Activated CD8-positive, alpha-beta memory T cell treated with anti-CD3 and anti-CD28 coated beads, Interleukin-2, amount 50 U/mL, for 24 hours (primary cell): ENCODE data around the gene FMO2.

Experiments
- DNase-seq: peaks from one replicate; pipeline ENCODE4 v3.0.0-alpha.2; 2020; ENCODE audit errors: extremely low read depth

Gene FMO2

GRCh38 chr1:171185091-171185490 lies at the start of gene FMO2:
Gene FMO2 (plus strand): TSS chr1:171185300. CDS start chr1:171185714, 414 bp downstream.
- DNase-seq = no peak

DNA sequence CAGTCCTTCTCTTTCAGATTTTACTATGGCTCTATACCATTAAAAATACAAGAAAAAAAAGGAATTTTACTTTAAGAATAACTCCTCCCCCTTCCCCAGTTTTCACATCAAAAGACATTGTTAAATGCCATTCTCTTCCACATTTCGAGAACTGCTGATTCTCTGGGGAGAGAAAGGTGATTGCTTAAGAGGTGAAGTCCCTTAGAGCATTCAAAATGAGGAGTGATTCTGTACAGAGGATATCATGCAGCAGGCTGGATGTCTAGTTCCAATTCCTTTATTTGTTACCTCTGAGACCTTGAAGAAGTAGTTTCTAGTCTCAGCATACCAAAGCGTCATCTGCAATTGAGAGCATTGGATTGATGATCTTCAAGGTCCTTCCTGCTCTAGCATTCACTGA lies 47.5 kb upstream of the FMO2 start:
- DNase-seq = no peak

GRCh38 chr1:171138980-171139379 lies 46.1 kb upstream of the FMO2 start:
- DNase-seq = no peak

DNA sequence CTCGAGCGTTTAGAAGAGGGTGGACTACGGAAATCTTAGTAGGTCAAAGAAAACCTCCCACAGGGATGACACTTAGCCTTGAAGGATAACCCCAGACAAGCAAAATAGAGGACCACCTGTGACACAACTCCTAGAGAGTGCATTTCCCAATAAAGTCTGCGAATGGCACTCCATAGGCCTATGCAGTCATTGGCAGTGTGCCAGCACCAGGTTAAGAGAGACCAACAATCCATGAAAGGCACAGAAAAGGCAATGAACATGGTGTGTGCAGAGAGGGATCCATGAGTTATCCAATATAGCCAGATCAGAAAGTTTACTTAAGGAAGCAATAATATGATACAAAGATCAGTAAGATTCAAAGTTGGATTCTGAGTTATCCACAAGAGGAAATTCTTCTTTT lies 45.2 kb upstream of the FMO2 start:
- DNase-seq = no peak

GRCh38 chr1:171140401-171140800 lies 44.7 kb upstream of the FMO2 start:
- DNase-seq = no peak

- DNase-seq = no peak
Measured at GRCh38 chr1:171140956-171141687, 44.0 kb upstream of the FMO2 start.

- no peak for DNase-seq
Measured at GRCh38 chr1:171141688-171142415, 43.2 kb upstream of the FMO2 start.

GRCh38 chr1:171142416-171143385 lies 42.4 kb upstream of the FMO2 start:
- DNase-seq = no peak

- no peak for DNase-seq
Measured at GRCh38 chr1:171150156-171150555, 34.9 kb upstream of the FMO2 start.

DNA sequence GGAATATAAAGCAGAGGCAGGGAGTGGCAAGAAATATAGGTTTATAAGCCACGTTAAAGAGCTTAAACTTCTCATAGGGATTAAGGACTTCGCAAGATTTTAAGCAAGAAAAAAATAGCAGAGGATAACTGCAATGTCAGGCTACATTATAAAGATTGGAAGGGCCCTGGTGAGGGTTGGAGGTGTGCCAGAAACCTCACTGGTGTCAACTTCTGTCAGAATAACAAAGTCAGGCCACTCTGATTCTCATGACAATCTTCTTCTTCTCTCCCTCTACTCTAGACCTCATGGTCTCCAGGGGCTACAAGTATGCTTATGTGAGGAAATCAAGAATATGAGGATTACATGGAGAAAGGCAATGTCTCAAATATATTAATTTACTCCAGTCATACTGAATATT lies 32.6 kb upstream of the FMO2 start:
- DNase-seq = no peak

DNA sequence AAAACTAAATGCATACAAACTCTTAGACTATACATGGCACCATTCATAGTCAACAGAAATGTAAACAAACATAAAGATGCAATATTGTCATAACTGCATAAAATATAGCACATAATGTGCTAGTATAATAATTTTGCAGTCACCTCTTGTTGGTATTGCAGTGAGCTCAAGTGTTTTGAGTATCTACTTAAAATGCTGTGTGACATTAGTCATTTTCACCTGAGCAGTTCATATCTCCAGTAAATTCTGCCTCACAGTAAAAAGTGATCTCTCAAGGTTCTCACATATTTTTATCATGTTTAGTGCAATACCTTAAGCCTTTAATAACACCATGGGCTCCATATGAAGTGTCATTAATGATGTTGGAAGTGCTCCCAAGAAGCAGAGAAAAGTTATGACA lies 29.6 kb upstream of the FMO2 start:
- no peak for DNase-seq

GRCh38 chr1:171158096-171158495 lies 27.0 kb upstream of the FMO2 start:
- DNase-seq = no peak

DNA sequence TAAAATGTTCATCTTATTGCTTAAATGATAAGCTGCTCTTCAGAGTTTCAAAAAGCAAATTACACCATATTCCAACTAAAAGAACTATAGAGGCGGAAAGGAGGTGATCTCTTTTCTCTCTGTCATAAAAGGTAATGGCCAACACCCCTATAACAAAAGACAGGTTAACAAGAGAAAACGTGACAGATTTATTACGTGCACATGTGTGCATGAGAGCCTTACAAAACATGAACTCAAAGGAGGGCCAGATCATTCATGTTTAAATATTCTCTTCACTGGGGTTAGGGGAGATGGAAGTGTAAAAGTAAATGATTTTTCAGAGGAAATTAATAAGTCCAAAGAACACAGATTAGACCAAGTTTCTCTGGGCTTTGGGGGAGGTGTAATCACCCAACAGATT lies 26.5 kb upstream of the FMO2 start:
- no peak for DNase-seq

DNA sequence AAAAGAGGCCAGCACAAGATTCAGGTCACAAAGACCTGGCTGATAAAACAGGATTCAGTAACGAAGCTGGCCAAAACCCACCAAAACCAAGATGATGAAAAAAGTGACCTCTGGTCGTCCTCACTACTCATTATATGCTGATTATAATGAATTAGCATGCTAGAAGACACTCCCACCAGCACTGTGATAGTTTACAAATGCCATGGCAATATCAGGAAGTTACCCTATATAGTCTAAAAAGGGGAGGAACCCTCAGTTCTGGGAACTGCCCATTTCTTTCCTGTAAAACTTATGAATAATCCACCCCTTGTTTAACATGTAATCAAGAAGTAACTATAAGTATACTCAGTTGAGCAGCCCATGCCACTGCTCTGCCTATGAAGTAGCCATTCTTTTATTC lies 26.0 kb upstream of the FMO2 start:
- DNase-seq = no peak

DNA sequence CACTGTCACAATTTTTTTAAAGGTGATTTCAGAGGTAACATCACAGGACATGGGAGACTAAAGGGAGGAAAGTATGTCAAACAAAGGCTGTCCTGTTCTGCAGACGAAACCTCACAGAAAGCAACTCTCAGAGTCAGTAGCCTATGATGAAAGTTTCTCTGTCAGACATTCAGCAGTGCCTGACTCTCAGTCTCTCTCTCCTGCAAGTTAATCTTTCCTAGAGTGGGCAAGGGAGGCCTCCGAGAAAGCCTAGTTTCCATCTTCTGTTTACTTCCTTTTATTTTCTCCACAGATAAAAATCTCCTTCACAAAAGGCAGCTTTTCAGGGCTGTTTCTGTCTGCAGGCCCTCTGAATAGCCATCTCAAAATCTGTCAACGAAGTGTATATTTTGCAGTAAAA lies 24.9 kb upstream of the FMO2 start:
- DNase-seq = no peak

DNA sequence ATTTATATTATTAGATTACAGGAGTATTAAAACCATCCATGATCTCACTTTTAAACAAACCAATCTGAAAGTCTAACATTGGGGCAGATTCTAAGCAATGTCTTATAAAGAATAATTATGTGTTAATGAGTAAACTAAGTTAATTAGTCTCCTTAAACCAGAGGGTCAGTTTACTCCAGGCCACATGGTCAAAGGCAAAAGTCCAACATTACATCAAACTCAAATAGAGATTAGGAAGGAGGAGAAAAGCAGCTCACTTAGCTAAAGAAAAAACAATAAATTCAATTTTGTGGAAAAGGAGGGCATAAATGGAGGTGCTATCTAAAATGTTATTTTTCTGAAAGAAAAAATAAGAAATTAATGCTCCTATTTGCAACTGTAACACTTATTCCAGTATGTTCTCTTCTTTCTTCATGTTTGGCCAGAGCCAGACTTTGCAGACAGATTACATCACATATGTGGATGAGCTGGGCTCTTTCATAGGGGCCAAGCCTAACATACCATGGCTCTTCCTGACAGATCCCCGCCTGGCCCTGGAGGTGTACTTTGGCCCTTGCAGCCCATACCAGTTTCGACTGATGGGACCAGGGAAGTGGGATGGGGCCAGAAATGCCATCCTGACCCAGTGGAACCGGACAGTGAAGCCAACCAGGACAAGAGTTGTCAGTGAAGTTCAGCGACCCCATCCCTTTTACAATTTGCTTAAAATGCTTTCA lies 24.3 kb upstream of the FMO2 start:
- DNase-seq = no peak

DNA sequence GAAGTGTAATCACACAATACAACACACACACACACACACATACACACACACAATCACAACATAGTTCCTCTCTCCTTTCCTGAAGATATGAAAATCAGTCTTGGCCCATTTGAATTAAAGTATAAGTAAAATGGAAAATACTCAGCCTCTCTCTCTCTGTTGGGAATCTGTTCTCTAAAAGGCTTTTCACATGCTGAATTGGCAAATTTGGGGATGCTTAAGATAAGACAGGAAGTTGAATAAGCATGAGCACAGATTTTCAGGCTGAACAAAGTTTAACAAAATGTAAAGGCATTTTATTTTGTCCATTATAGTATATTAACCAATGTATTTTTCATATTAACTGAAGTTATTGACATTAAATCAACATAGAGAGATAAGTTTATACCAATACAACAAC lies 23.7 kb upstream of the FMO2 start:
- no peak for DNase-seq

- no peak for DNase-seq
Measured at GRCh38 chr1:171166361-171166760, 18.7 kb upstream of the FMO2 start.

DNA sequence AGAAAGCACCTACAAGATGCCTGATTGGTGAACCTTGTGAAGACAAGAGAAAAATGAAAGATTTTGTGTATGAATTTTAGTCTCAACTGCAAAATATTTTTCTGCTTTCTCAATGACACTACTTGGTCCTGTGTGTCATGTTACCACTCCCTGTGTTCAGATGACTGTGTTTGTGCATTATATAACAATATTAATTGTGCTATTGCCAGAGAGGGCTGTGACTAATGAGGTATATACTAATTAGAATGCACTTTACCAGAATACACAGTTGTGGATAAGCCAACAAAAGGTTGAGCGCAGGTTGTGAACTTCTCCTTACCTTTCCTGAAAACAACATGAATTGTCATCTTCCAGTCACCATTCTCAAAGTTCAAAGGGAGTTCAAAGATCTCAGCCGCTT lies 17.3 kb upstream of the FMO2 start:
- DNase-seq = no peak

DNA sequence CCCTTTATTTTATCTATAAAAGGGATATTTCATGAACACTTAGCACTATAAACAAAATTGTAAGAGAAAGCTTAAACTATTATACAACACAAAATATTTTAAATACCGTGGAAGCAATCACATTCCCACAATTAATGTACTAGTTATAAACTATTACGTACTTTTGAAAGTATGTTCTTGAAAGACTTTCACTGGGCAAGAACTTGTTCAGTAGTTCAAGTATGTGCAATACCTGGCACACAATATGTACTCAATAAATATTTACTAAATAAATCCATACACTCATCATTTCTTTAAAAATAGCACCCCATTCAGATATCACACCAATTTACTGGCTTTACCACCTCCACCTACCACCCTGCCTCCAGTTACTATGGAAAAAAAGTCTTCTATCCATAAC lies 12.6 kb upstream of the FMO2 start:
- no peak for DNase-seq

- no peak for DNase-seq
Measured at GRCh38 chr1:171173069-171173468, 12.0 kb upstream of the FMO2 start.
